ENCODE results near the gene PSMB8.

DNA sequence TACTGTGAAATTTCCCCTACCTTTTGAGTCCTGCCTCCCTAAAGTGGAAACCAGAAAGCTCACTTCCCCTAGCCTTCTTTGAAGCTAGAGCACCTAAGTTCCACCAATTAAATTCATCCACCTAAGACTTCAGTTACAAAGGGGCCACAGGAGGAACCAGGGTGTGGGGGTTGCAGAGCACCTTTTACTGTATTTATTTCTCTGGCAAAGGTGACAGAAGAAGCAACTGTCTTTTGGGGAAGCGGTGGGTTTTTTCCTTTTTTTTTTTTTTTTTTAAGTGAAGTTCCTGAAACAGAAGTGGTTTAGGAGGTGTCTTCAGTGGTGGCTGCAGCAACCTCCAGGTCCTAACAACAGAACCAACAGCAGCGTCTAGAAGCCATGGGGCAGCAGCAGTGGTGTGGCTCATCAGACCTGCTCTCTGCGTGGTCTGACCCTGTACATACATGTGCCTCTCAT lies 23.2 kb upstream of the PSMB8 start:
- TF ChIP-seq, protein P1, sequence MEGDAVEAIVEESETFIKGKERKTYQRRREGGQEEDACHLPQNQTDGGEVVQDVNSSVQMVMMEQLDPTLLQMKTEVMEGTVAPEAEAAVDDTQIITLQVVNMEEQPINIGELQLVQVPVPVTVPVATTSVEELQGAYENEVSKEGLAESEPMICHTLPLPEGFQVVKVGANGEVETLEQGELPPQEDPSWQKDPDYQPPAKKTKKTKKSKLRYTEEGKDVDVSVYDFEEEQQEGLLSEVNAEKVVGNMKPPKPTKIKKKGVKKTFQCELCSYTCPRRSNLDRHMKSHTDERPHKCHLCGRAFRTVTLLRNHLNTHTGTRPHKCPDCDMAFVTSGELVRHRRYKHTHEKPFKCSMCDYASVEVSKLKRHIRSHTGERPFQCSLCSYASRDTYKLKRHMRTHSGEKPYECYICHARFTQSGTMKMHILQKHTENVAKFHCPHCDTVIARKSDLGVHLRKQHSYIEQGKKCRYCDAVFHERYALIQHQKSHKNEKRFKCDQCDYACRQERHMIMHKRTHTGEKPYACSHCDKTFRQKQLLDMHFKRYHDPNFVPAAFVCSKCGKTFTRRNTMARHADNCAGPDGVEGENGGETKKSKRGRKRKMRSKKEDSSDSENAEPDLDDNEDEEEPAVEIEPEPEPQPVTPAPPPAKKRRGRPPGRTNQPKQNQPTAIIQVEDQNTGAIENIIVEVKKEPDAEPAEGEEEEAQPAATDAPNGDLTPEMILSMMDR (IDR thresholded peaks at IDR 0.05; ENCODE audit: low read depth, low read length, poor library complexity, severe bottlenecking), result no peak
- TF ChIP-seq EZH2phosphoT487 (IDR thresholded peaks at IDR 0.05; ENCODE audit: borderline replicate concordance, low read length), result no peak

All from DOHH2 (cell line).